ENCODE measurements around the gene KIF24. TPM values are rescaled to one million over a fixed set of nuclear protein-coding genes. Genes with fewer than 3 reads are reported as not detected.
A peak's percentile ranks its signal among the peaks of the same experiment; 100 is the strongest.

KIF24 gene
- total RNA-seq, 1 experiment from 2014 or later: 5.8 TPM

GRCh38 chr9:34376596-34377403 lies 47.7 kb upstream of the KIF24 start, which contains the start of gene MYORG:
Gene MYORG (minus strand): TSS chr9:34376898. CDS start chr9:34372943, 3,955 bp downstream.
- ATAC-seq: peak; percentile 84
- intact Hi-C loops (cut with micrococcal nuclease): loop anchor here (5.0 kb wide), 3 partner anchors 119 to 249 kb away; partner anchors contain the start of genes DCAF12 and UBAP1
- Histone ChIP-seq H3K4me3 (replicated peaks in 1 of 2; ENCODE audit: low read depth in 1 of 2, low read length in 2 of 2) (peak within 1 kb of the TSS; percentile 72 to 84), H3K9me3 (ENCODE audit: control insufficient read depth in 1 of 2, insufficient read depth in 1 of 2, low read depth in 1 of 2, low read length in 2 of 2) (no peaks in the 10 kb centered on the region), H2AFZ (ENCODE audit: low read depth, low read length, poor library complexity, severe bottlenecking) (peak within 1 kb of the TSS; percentile 70), H3K27ac (ENCODE audit: low read depth, low read length) (peak within 1 kb of the TSS; percentile 46), H3K9ac (ENCODE audit: low read length) (peak within 1 kb of the TSS; percentile 70), H3K4me1 (ENCODE audit: control insufficient read depth in 1 of 2, insufficient read depth in 2 of 2, low read length in 2 of 2) (peaks cover 31 to 50% of the 10 kb centered on the region in 2 experiments), H4K20me1 (ENCODE audit: insufficient read depth) (no peaks in the 10 kb centered on the region), H3K4me2 (ENCODE audit: low read length) (peak within 1 kb of the TSS; percentile 97), H3K27me3 (ENCODE audit: insufficient read depth, low read length) (no peaks in the 10 kb centered on the region), H3K79me2 (ENCODE audit: insufficient read depth, low read length) (no peaks in the 10 kb centered on the region), H3K9me2 (ENCODE audit: insufficient read depth) (no peaks in the 10 kb centered on the region), H3K36me3 (ENCODE audit: control insufficient read depth in 1 of 2, insufficient read depth in 2 of 2, low read length in 2 of 2) (no peaks in the 10 kb centered on the region; a peak in 1 of 4 replicates)
- ChIA-PET RAD21 (ENCODE audit: low non-redundant PET in 1 of 2, low total read pairs in 2 of 2, uncharacterized antibody in 2 of 2, unreplicated experiment in 2 of 2) (interaction anchor here in 1 of 2 experiments (1.2 kb wide), 1 partner anchor 452 kb away, joined by 3 read pairs; no protein-coding TSS in a partner anchor), CTCF (interaction anchor here (0.6 to 6.7 kb wide), 6 partner anchors 10 to 227 kb away, joined by 3 to 54 read pairs (median 3); no protein-coding TSS in a partner anchor), POLR2A (interaction anchor here (0.8 to 1.5 kb wide), 3 partner anchors 42 to 261 kb away, joined by 3 to 5 read pairs (median 4); partner anchors contain the start of gene SIGMAR1)
- peak; percentile 94 for DNase-seq (ENCODE audit: low read depth, low spot score)
- no TSS peak for BruUV-seq (replicated peaks)
- TF ChIP-seq ZBTB33 (IDR thresholded peaks at IDR 0.05; ENCODE audit: extremely low read depth, insufficient replicate concordance, low read length) (peak; percentile 41), JUND (IDR thresholded peaks at IDR 0.05) (no peak), SP1 (IDR thresholded peaks at IDR 0.05; ENCODE audit: low read depth) (no peak), YY1 (IDR thresholded peaks at IDR 0.05; ENCODE audit: extremely low read depth, insufficient replicate concordance, low read depth, low read length) (peak; percentile 67), POLR2A (IDR thresholded peaks at IDR 0.05; ENCODE audit: borderline replicate concordance, extremely low read depth, insufficient read depth, insufficient read length) (peak; percentile 29), TCF7L2 (IDR thresholded peaks at IDR 0.05; ENCODE audit: borderline replicate concordance, extremely low read depth, insufficient read depth, insufficient read length) (peak; percentile 10), EZH2 (IDR thresholded peaks at IDR 0.05) (no peak), POLR2AphosphoS5 (IDR thresholded peaks at IDR 0.05; ENCODE audit: low read depth, low read length) (peak; percentile 89), RAD21 (IDR thresholded peaks at IDR 0.05; ENCODE audit: low read depth) (no peak), CBX3 (IDR thresholded peaks at IDR 0.05; ENCODE audit: low read depth) (no peak), ELF1 (IDR thresholded peaks at IDR 0.05; ENCODE audit: borderline replicate concordance, low read depth) (no peak), CEBPB (IDR thresholded peaks at IDR 0.05; ENCODE audit: low read depth) (no peak), SRF (IDR thresholded peaks at IDR 0.05; ENCODE audit: low read depth) (no peak), ATF3 (IDR thresholded peaks at IDR 0.05) (no peak), SIN3A (IDR thresholded peaks at IDR 0.05; ENCODE audit: low read depth) (no peak)
- TF ChIP-seq, protein P1, sequence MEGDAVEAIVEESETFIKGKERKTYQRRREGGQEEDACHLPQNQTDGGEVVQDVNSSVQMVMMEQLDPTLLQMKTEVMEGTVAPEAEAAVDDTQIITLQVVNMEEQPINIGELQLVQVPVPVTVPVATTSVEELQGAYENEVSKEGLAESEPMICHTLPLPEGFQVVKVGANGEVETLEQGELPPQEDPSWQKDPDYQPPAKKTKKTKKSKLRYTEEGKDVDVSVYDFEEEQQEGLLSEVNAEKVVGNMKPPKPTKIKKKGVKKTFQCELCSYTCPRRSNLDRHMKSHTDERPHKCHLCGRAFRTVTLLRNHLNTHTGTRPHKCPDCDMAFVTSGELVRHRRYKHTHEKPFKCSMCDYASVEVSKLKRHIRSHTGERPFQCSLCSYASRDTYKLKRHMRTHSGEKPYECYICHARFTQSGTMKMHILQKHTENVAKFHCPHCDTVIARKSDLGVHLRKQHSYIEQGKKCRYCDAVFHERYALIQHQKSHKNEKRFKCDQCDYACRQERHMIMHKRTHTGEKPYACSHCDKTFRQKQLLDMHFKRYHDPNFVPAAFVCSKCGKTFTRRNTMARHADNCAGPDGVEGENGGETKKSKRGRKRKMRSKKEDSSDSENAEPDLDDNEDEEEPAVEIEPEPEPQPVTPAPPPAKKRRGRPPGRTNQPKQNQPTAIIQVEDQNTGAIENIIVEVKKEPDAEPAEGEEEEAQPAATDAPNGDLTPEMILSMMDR (IDR thresholded peaks at IDR 0.05 in 2 of 3, conservative IDR thresholded peaks at IDR 0.05 in 1 of 3; ENCODE audit: borderline replicate concordance in 1 of 3, insufficient read depth in 1 of 3, low read depth in 2 of 3, low read length in 2 of 3): no peak

Measured in HCT116 (cell line).